Uterus (tissue), 4 donors: ENCODE measurements around the gene MUSK. TPM values are rescaled to one million over a fixed set of nuclear protein-coding genes. Genes with fewer than 3 reads are reported as not detected.
"Not testable (repeated sequence)": the region's sequence is repeated elsewhere in the genome, so short reads cannot be mapped to it uniquely, and the experiment has no call there.

Experiments used
- DNase-seq, 2 donors: peaks; one replicate each; pipeline ENCODE4 v3.0.0-alpha.2; 2019 to 2020
- H3K27ac ChIP-seq, 2 donors: fragments of 200-600 bp; sonication (generic); 1 replicate in 1 of 2; 2 replicates in 1 of 2; pipeline ENCODE4 v1.5.1; 2016 to 2018
- H3K27me3 ChIP-seq, 2 donors: fragments of 200-600 bp; sonication (generic); one replicate each; pipeline ENCODE4 v1.5.1; 2018 to 2019; ENCODE audit warnings: control low read depth in 1 of 2
- H3K36me3 ChIP-seq, 2 donors: fragments of 200-600 bp; sonication (generic); one replicate each; pipeline ENCODE4 v1.5.1; 2019; ENCODE audit warnings: control low read depth in 1 of 2
- H3K4me1 ChIP-seq, 2 donors: fragments of 200-600 bp; sonication (generic); one replicate each; pipeline ENCODE4 v1.5.1; 2018 to 2019; ENCODE audit warnings: control low read depth in 1 of 2
- H3K4me3 ChIP-seq, 2 donors: fragments of 200-600 bp; sonication (generic); 1 replicate in 1 of 2; 2 replicates in 1 of 2; pipeline ENCODE4 v1.5.1; 2018 to 2019; ENCODE audit warnings: mild to moderate bottlenecking in 1 of 2
- H3K9me3 ChIP-seq, 2 donors: fragments of 200-600 bp; sonication (generic); one replicate each; pipeline ENCODE4 v1.5.1; 2019; ENCODE audit warnings: control low read depth in 1 of 2
- POLR2A ChIP-seq, 2 donors: fragments of 450-650 bp; IDR thresholded peaks; one replicate each; pipeline ENCODE4 v1.6.1; 2016; ENCODE audit warnings: antibody characterized with exemption in 2 of 2, mild to moderate bottlenecking in 1 of 2, moderate library complexity in 1 of 2
- intact Hi-C: fragments of 100-400 bp; cut with DNase I; formaldehyde crosslinking; loops from one replicate; pipeline ENCODE4 v1.15.1; 2023; ENCODE audit warnings: low total_unique reads
- total RNA-seq, 4 donors: library from RNA; depleted of rRNA in 3 of 4; stranded (reverse); fragments of >200 nt in 3 of 4; gene quantifications; one replicate each; pipeline versions ENCODE4 v1.1.0 to v1.2.4, GENCODE V29; 2014 to 2023
- TF ChIP-seq, protein P1 (sequence below), 4 experiments: fragments of 200-600 bp in 2 of 4; fragments of 450-650 bp in 2 of 4; sonication (generic) in 2 of 4; IDR thresholded peaks; one replicate each; pipeline ENCODE4 v1.5.1; 2016 to 2019; ENCODE audit warnings: antibody characterized with exemption in 4 of 4, mild to moderate bottlenecking in 2 of 4, moderate library complexity in 1 of 4
- donor health status: DM: yes; HTN: yes; CAD: no.

MUSK gene
- total RNA-seq, 4 donors from 2014 or later = 11.5 TPM; not detected in 3

DNA sequence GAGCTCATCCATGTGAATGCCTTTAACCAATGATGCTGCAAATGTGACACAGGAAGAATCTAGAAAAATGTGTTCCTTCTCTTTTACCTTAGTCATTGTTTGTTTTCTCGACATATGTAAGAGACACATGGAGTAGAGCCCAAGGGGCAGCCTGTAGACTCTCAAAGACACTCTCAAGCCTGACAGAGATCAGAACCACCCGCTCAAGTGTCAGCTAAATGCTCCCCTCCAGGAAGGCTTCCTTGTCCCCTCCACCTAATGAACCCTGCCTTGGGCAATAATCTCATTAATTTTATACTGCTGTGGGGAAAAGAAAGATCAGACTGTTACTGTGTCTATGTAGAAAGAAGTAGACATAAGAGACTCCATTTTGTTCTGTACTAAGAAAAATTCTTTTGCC, 157.4 kb downstream of the MUSK start:
- Histone ChIP-seq H3K27ac (no peak overlapping the region), H3K36me3 (no peaks in the 10 kb centered on the region), H3K4me1 (no peaks in the 10 kb centered on the region), H3K4me3 (no peak overlapping the region), H3K9me3 (no peaks in the 10 kb centered on the region), H3K27me3 (no peaks in the 10 kb centered on the region)
- no peak for DNase-seq
- no peak for TF ChIP-seq POLR2A (IDR thresholded peaks at IDR 0.05)
- TF ChIP-seq, protein P1, sequence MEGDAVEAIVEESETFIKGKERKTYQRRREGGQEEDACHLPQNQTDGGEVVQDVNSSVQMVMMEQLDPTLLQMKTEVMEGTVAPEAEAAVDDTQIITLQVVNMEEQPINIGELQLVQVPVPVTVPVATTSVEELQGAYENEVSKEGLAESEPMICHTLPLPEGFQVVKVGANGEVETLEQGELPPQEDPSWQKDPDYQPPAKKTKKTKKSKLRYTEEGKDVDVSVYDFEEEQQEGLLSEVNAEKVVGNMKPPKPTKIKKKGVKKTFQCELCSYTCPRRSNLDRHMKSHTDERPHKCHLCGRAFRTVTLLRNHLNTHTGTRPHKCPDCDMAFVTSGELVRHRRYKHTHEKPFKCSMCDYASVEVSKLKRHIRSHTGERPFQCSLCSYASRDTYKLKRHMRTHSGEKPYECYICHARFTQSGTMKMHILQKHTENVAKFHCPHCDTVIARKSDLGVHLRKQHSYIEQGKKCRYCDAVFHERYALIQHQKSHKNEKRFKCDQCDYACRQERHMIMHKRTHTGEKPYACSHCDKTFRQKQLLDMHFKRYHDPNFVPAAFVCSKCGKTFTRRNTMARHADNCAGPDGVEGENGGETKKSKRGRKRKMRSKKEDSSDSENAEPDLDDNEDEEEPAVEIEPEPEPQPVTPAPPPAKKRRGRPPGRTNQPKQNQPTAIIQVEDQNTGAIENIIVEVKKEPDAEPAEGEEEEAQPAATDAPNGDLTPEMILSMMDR (IDR thresholded peaks at IDR 0.05) = no peak
- intact Hi-C loops = no loop called here

GRCh38 chr9:110826400-110826799, 157.8 kb downstream of the MUSK start:
- H3K4me1 ChIP-seq, H3K4me3 ChIP-seq, H3K27ac ChIP-seq, H3K36me3 ChIP-seq, DNase-seq, H3K27me3 ChIP-seq, H3K9me3 ChIP-seq, intact Hi-C loops: not testable (repeated sequence)

- H3K9me3 ChIP-seq = no peaks in the 10 kb centered on the region
- no peaks in the 10 kb centered on the region for H3K36me3 ChIP-seq
- peak overlapping the region; percentile 33 to 53 for H3K27ac ChIP-seq
- H3K4me3 ChIP-seq = no peak overlapping the region
- no peaks in the 10 kb centered on the region for H3K27me3 ChIP-seq
- DNase-seq = peak; percentile 55 to 67
- H3K4me1 ChIP-seq = no peaks in the 10 kb centered on the region
- intact Hi-C loops = no loop called here
- TF ChIP-seq POLR2A (IDR thresholded peaks at IDR 0.05) = no peak
- TF ChIP-seq, protein P1 (IDR thresholded peaks at IDR 0.05) = no peak
Measured at GRCh38 chr9:110828264-110828663, 159.7 kb downstream of the MUSK start.

DNA sequence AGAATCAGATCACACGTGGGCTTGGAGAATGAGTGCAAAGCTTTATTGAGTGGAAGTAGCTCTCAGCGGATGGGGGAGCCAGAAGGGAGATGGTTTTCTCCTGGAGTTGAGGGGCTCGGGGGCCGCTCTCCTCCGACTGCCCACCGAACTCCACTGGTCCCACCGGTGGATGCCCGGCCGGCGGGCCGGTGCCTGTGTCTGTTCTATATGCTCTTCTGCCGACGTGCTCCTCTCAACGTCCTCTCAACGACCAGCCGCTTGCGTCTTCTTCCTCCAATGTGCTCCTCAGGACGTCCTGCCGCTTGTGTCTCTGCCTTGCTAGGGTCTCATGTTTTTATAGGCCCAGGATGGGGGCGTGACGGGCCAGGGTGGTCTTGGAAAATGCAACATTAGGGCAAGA, 161.9 kb downstream of the MUSK start:
- H3K9me3 ChIP-seq = no peaks in the 10 kb centered on the region
- no peaks in the 10 kb centered on the region for H3K4me1 ChIP-seq
- intact Hi-C loops = no loop called here
- no peak for DNase-seq
- no peaks in the 10 kb centered on the region for H3K27me3 ChIP-seq
- no peak overlapping the region for H3K27ac ChIP-seq
- TF ChIP-seq POLR2A (IDR thresholded peaks at IDR 0.05) = no peak
- TF ChIP-seq, protein P1 (IDR thresholded peaks at IDR 0.05) = no peak
- no peak overlapping the region for H3K4me3 ChIP-seq
- H3K36me3 ChIP-seq = no peaks in the 10 kb centered on the region

GRCh38 chr9:110832926-110833325, 164.3 kb downstream of the MUSK start:
- Histone ChIP-seq H3K27me3 (no peaks in the 10 kb centered on the region), H3K9me3 (no peaks in the 10 kb centered on the region), H3K4me3 (no peak overlapping the region), H3K4me1 (no peaks in the 10 kb centered on the region), H3K36me3 (no peaks in the 10 kb centered on the region), H3K27ac (no peak overlapping the region)
- intact Hi-C loops = no loop called here
- no peak for DNase-seq
- TF ChIP-seq, protein P1 (IDR thresholded peaks at IDR 0.05) = no peak
- TF ChIP-seq POLR2A (IDR thresholded peaks at IDR 0.05) = no peak

DNA sequence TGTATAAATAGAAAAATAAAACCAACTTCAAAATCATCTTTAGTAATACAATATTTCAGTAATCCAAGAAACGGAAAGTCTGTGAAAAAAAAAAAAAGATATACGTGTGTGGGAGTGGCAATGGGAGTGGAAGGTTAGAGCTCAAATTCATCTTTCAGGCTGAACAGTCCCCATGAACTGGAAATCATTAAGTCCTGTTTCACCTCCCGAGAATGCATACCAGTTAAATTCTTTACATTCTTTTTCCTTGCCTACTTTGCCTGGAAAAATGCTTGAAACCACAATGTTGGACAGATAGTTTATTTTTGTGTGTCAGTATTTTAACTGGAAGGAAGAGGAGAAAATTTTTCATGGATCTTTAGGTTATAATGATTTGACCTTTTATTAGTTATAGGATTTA, 166.8 kb downstream of the MUSK start:
- H3K9me3 ChIP-seq = no peaks in the 10 kb centered on the region
- H3K27me3 ChIP-seq = no peaks in the 10 kb centered on the region
- no peaks in the 10 kb centered on the region for H3K36me3 ChIP-seq
- intact Hi-C loops = no loop called here
- H3K4me3 ChIP-seq = no peak overlapping the region
- TF ChIP-seq, protein P1 (IDR thresholded peaks at IDR 0.05) = no peak
- TF ChIP-seq POLR2A (IDR thresholded peaks at IDR 0.05) = no peak
- no peaks in the 10 kb centered on the region for H3K4me1 ChIP-seq
- DNase-seq = no peak
- no peak overlapping the region for H3K27ac ChIP-seq
